Astrocyte (in vitro differentiated cells and primary cell): ENCODE measurements around the gene SPNS3. TPM values are rescaled to one million over a fixed set of nuclear protein-coding genes. Genes with fewer than 3 reads are reported as not detected.

Experiments used
- DNase-seq: peaks from one replicate; pipeline ENCODE4 v3.0.0-alpha.2; 2010; ENCODE audit warnings: low read depth
- FAIRE-seq: peaks from 2 replicates; lab custom pipeline; 2011; peaks lifted over from hg19 to GRCh38; lab: Jason Lieb, UNC
- H2AFZ ChIP-seq: 2 replicates; pipeline ENCODE4 v1.6.0; 2012; ENCODE audit warnings: low read depth, low read length, inconsistent platforms
- H3K27ac ChIP-seq: 2 replicates; pipeline ENCODE4 v1.5.1; 2011; ENCODE audit warnings: low read depth, low read length, inconsistent platforms
- H3K27me3 ChIP-seq: 2 replicates; pipeline ENCODE4 v1.6.0; 2011; ENCODE audit warnings: low read length, inconsistent platforms; ENCODE audit not compliant: insufficient read depth
- H3K36me3 ChIP-seq: 2 replicates; pipeline ENCODE4 v1.5.1; 2011; ENCODE audit warnings: low read length, inconsistent platforms; ENCODE audit not compliant: insufficient read depth
- H3K4me1 ChIP-seq: 2 replicates; pipeline ENCODE4 v1.5.1; 2011; ENCODE audit warnings: low read length, inconsistent platforms; ENCODE audit not compliant: insufficient read depth
- H3K4me2 ChIP-seq: 2 replicates; pipeline ENCODE4 v1.6.0; 2012; ENCODE audit warnings: low read length, inconsistent platforms
- H3K4me3 ChIP-seq: 2 replicates; pipeline ENCODE4 v1.5.1; 2011; ENCODE audit warnings: low read depth, mild to moderate bottlenecking, low read length, inconsistent platforms; ENCODE audit not compliant: insufficient read depth
- H3K79me2 ChIP-seq: 2 replicates; pipeline ENCODE4 v1.6.0; 2012; ENCODE audit warnings: mild to moderate bottlenecking, low read length, inconsistent platforms; ENCODE audit not compliant: insufficient read depth
- H3K9ac ChIP-seq: 2 replicates; pipeline ENCODE4 v1.6.0; 2012; ENCODE audit warnings: mild to moderate bottlenecking, low read length, inconsistent platforms
- H3K9me3 ChIP-seq: 2 replicates; pipeline ENCODE4 v1.5.1; 2012; ENCODE audit warnings: low read depth, mild to moderate bottlenecking, low read length, inconsistent platforms; ENCODE audit not compliant: insufficient read depth
- H4K20me1 ChIP-seq: 2 replicates; pipeline ENCODE4 v1.6.0; 2012; ENCODE audit warnings: low read length, inconsistent platforms; ENCODE audit not compliant: insufficient read depth
- H3K27ac Mint-ChIP-seq: one replicate; pipeline ENCODE4 v1.8.0; 2021; ENCODE audit warnings: mild to moderate bottlenecking, mixed read lengths; ENCODE audit not compliant: unreplicated experiment
- H3K27me3 Mint-ChIP-seq: one replicate; pipeline ENCODE4 v1.8.0; 2021; ENCODE audit warnings: low read depth, mixed read lengths; ENCODE audit not compliant: unreplicated experiment
- H3K36me3 Mint-ChIP-seq: one replicate; pipeline ENCODE4 v1.8.0; 2021; ENCODE audit warnings: low read depth, mixed read lengths; ENCODE audit not compliant: unreplicated experiment
- H3K4me1 Mint-ChIP-seq: one replicate; pipeline ENCODE4 v1.8.0; 2021; ENCODE audit warnings: low read depth, mixed read lengths; ENCODE audit not compliant: unreplicated experiment
- H3K4me3 Mint-ChIP-seq: one replicate; pipeline ENCODE4 v1.8.0; 2021; ENCODE audit warnings: mild to moderate bottlenecking, moderate library complexity, mixed read lengths; ENCODE audit not compliant: unreplicated experiment
- H3K9me3 Mint-ChIP-seq: one replicate; pipeline ENCODE4 v1.8.0; 2021; ENCODE audit warnings: mild to moderate bottlenecking, mixed read lengths; ENCODE audit not compliant: unreplicated experiment
- CTCF ChIP-seq: IDR thresholded peaks from 2 replicates; pipeline ENCODE4 v1.5.1; 2011; ENCODE audit warnings: low read depth, mild to moderate bottlenecking, inconsistent platforms, low read length, moderate library complexity; ENCODE audit not compliant: insufficient read depth
- EZH2 ChIP-seq: IDR thresholded peaks from 2 replicates; pipeline ENCODE4 v1.6.1; 2012; ENCODE audit warnings: mild to moderate bottlenecking, low read length, inconsistent platforms; ENCODE audit not compliant: insufficient read depth
- total RNA-seq: library from RNA; stranded (reverse); gene quantifications from 2 replicates; pipeline ENCODE4 v1.2.1, GENCODE V29; 2021

SPNS3 gene
- total RNA-seq, 1 donor from 2014 or later, result not detected

- TF ChIP-seq CTCF (no peak), EZH2 (no peak)
Observed at GRCh38 chr17:4467287-4467686, 33.5 kb downstream of the SPNS3 start.

GRCh38 chr17:4469552-4469951 lies 35.8 kb downstream of the SPNS3 start:
- Histone ChIP-seq H3K27ac (no peak overlapping the region), H3K79me2 (no peaks in the 10 kb centered on the region), H3K4me3 (no peak overlapping the region), H3K4me1 (no peaks in the 10 kb centered on the region), H4K20me1 (no peaks in the 10 kb centered on the region), H2AFZ (no peak overlapping the region), H3K9me3 (no peaks in the 10 kb centered on the region), H3K27me3 (peaks cover 4% of the 10 kb centered on the region), H3K36me3 (no peaks in the 10 kb centered on the region), H3K4me2 (no peak overlapping the region), H3K9ac (no peak overlapping the region)
- DNase-seq, result no peak
- TF ChIP-seq CTCF (no peak), EZH2 (no peak)
- peaks cover 2% of the 10 kb centered on the region for H3K9me3 Mint-ChIP-seq
- no peak overlapping the region for H3K27ac Mint-ChIP-seq
- H3K36me3 Mint-ChIP-seq, result no peaks in the 10 kb centered on the region
- no peak for FAIRE-seq
- no peaks in the 10 kb centered on the region for H3K4me1 Mint-ChIP-seq
- no peak overlapping the region for H3K4me3 Mint-ChIP-seq
- H3K27me3 Mint-ChIP-seq, result peaks cover 27% of the 10 kb centered on the region

More at GRCh38 chr17:4467287-4467686, 33.5 kb downstream of the SPNS3 start:
- Histone ChIP-seq H2AFZ (no peak overlapping the region), H3K4me2 (no peak overlapping the region), H3K4me1 (no peaks in the 10 kb centered on the region), H3K27me3 (peaks cover under 1% of the 10 kb centered on the region), H3K9me3 (no peaks in the 10 kb centered on the region), H3K79me2 (no peaks in the 10 kb centered on the region), H3K9ac (no peak overlapping the region), H3K4me3 (no peak overlapping the region), H3K36me3 (no peaks in the 10 kb centered on the region), H3K27ac (no peak overlapping the region), H4K20me1 (no peaks in the 10 kb centered on the region)
- no peaks in the 10 kb centered on the region for H3K4me1 Mint-ChIP-seq
- peaks cover 30% of the 10 kb centered on the region for H3K27me3 Mint-ChIP-seq
- H3K27ac Mint-ChIP-seq, result no peak overlapping the region
- peaks cover 2% of the 10 kb centered on the region for H3K9me3 Mint-ChIP-seq
- DNase-seq (no peak), FAIRE-seq (no peak)
- no peak overlapping the region for H3K4me3 Mint-ChIP-seq
- no peaks in the 10 kb centered on the region for H3K36me3 Mint-ChIP-seq

GRCh38 chr17:4472286-4472685 lies 38.5 kb downstream of the SPNS3 start:
- TF ChIP-seq EZH2, result no peak
- no peak for TF ChIP-seq CTCF
- no peak overlapping the region for H2AFZ ChIP-seq
- Mint-ChIP-seq H3K27me3 (peaks cover 27% of the 10 kb centered on the region), H3K27ac (no peak overlapping the region), H3K9me3 (peaks cover 1% of the 10 kb centered on the region), H3K4me1 (peaks cover 6% of the 10 kb centered on the region), H3K4me3 (no peak overlapping the region), H3K36me3 (no peaks in the 10 kb centered on the region)
- no peaks in the 10 kb centered on the region for H3K4me1 ChIP-seq
- FAIRE-seq (no peak), DNase-seq (no peak)
- H3K27ac ChIP-seq, result no peak overlapping the region
- H3K4me3 ChIP-seq, result no peak overlapping the region
- no peaks in the 10 kb centered on the region for H3K9me3 ChIP-seq
- H3K4me2 ChIP-seq, result no peak overlapping the region
- no peaks in the 10 kb centered on the region for H3K36me3 ChIP-seq
- peaks cover 7% of the 10 kb centered on the region for H3K27me3 ChIP-seq
- H4K20me1 ChIP-seq, result no peaks in the 10 kb centered on the region
- no peaks in the 10 kb centered on the region for H3K79me2 ChIP-seq
- no peak overlapping the region for H3K9ac ChIP-seq
